K562 (cell line): Measurements from ENCODE around the gene PTAFR.

Experiments
- CBX2 ChIP-seq: fragments of 200-600 bp; sonication (generic); IDR thresholded peaks from one replicate; pipeline ENCODE4 v1.6.1; 2012; ENCODE audit warnings: mild to moderate bottlenecking, low read length, inconsistent platforms; ENCODE audit not compliant: insufficient read depth, poor library complexity, severe bottlenecking
- CCAR2 ChIP-seq: fragments of 200-400 bp; formaldehyde crosslinking; IDR thresholded peaks from 2 replicates; pipeline ENCODE4 v1.6.1; 2017; ENCODE audit warnings: mild to moderate bottlenecking, low read depth, low read length
- RFX5 ChIP-seq: IDR thresholded peaks from 2 replicates; pipeline ENCODE4 v1.6.1; 2011; ENCODE audit warnings: low read depth, mild to moderate bottlenecking, improper control_type of control experiment, low read length
- ZNF232 ChIP-seq: sonication (generic); formaldehyde crosslinking; IDR thresholded peaks from 2 replicates; pipeline ENCODE4 v1.8.0; 2022; ENCODE audit warnings: mild to moderate bottlenecking, missing genetic modification reagents

DNA sequence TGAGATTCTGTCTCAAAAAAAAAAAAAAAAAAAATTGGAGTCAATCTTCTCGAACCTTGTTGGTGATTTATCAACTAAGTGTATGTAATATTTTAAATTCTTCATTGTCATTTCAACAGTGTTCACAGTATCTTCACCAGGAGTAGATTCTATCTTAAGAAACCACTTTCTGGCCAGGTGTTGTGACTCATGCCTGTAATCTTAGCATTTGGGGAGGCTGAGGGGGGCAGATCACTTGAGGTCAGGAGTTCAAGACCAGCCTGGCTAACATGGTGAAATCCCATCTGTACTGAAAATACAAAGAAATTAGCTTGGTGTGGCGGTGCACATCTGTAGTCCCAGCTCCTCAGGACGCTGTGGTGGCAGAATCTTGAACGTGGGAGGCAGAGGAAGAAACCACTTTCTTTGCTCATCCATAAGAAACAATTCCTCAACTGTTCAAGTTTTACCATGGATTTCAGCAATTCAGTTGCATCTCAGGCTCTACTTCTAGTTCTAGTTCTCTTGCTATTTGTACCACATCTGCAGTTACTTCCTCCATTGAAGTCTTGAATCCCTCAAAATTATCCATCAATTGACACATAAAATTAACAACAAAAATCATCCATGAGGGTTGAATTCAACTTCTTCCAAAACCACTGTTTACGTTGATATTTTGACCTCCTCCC is 57.7 kb downstream of the PTAFR start:
- TF ChIP-seq RFX5 (no peak), ZNF232 (CRISPR knock-in tag) (no peak), CCAR2 (no peak), CBX2 (no peak)
